Activated T-helper 17 cell treated with anti-CD3 and anti-CD28 coated beads, Interleukin-2, amount 50 U/mL, for 72 hours (primary cell): Measurements from ENCODE around the gene DLG2. TPM values are rescaled to one million over a fixed set of nuclear protein-coding genes. Genes with fewer than 3 reads are reported as not detected.

Experiments used
- ATAC-seq: fragments of 150-1000 bp; cut with Tn5 transposase; replicated peaks from 2 replicates; pipeline ENCODE4 v1.10.0; 2021; ENCODE audit warnings: mild to moderate bottlenecking, moderate library complexity
- H3K27ac Mint-ChIP-seq: one replicate; pipeline ENCODE4 v1.8.0; 2022; ENCODE audit warnings: mixed read lengths
- H3K27me3 Mint-ChIP-seq: one replicate; pipeline ENCODE4 v1.8.0; 2022; ENCODE audit warnings: mixed read lengths
- H3K36me3 Mint-ChIP-seq: one replicate; pipeline ENCODE4 v1.8.0; 2022; ENCODE audit warnings: low read depth, mild to moderate bottlenecking, mixed read lengths
- H3K4me1 Mint-ChIP-seq: one replicate; pipeline ENCODE4 v1.8.0; 2022; ENCODE audit warnings: mixed read lengths
- H3K4me3 Mint-ChIP-seq: one replicate; pipeline ENCODE4 v1.8.0; 2022; ENCODE audit warnings: mild to moderate bottlenecking, mixed read lengths
- H3K9me3 Mint-ChIP-seq: one replicate; pipeline ENCODE4 v1.8.0; 2022; ENCODE audit warnings: mixed read lengths
- total RNA-seq, 2 donors: library from RNA; stranded (reverse); gene quantifications; one replicate each; pipeline ENCODE4 v1.2.3, GENCODE V29; 2022

The DLG2 gene
- total RNA-seq, 2 donors from 2014 or later = 1.5 to 1.9 TPM

- Mint-ChIP-seq H3K4me3 (no peak overlapping the region), H3K9me3 (no peaks in the 10 kb centered on the region), H3K36me3 (no peaks in the 10 kb centered on the region), H3K27ac (no peak overlapping the region), H3K4me1 (no peaks in the 10 kb centered on the region), H3K27me3 (no peaks in the 10 kb centered on the region)
- ATAC-seq = no peak
These were observed 1062.8 kb downstream of the DLG2 start for GRCh38 chr11:84564180-84564866.

- Mint-ChIP-seq H3K4me1 (no peaks in the 10 kb centered on the region), H3K9me3 (no peaks in the 10 kb centered on the region), H3K27me3 (no peaks in the 10 kb centered on the region), H3K36me3 (no peaks in the 10 kb centered on the region), H3K27ac (no peak overlapping the region), H3K4me3 (no peak overlapping the region)
- no peak for ATAC-seq
These were observed 1063.8 kb downstream of the DLG2 start for GRCh38 chr11:84563356-84563755.

- ATAC-seq = no peak
- Mint-ChIP-seq H3K4me3 (no peak overlapping the region), H3K4me1 (no peaks in the 10 kb centered on the region), H3K27ac (no peak overlapping the region), H3K9me3 (no peaks in the 10 kb centered on the region), H3K36me3 (no peaks in the 10 kb centered on the region), H3K27me3 (no peaks in the 10 kb centered on the region)
These were observed 1066.9 kb downstream of the DLG2 start for GRCh38 chr11:84560206-84560605.

- no peaks in the 10 kb centered on the region for H3K27me3 Mint-ChIP-seq
- H3K4me3 Mint-ChIP-seq = no peak overlapping the region
- H3K27ac Mint-ChIP-seq = no peak overlapping the region
- no peaks in the 10 kb centered on the region for H3K4me1 Mint-ChIP-seq
- H3K36me3 Mint-ChIP-seq = no peaks in the 10 kb centered on the region
- H3K9me3 Mint-ChIP-seq = peaks cover 3% of the 10 kb centered on the region
- no peak for ATAC-seq
These were observed 1068.8 kb downstream of the DLG2 start for GRCh38 chr11:84558085-84558905.

- ATAC-seq = no peak
- no peaks in the 10 kb centered on the region for H3K27me3 Mint-ChIP-seq
- H3K36me3 Mint-ChIP-seq = no peaks in the 10 kb centered on the region
- peaks cover 17% of the 10 kb centered on the region for H3K9me3 Mint-ChIP-seq
- no peaks in the 10 kb centered on the region for H3K4me1 Mint-ChIP-seq
- no peak overlapping the region for H3K27ac Mint-ChIP-seq
- no peak overlapping the region for H3K4me3 Mint-ChIP-seq
These were observed 1074.4 kb downstream of the DLG2 start for GRCh38 chr11:84552791-84553190.

- no peaks in the 10 kb centered on the region for H3K36me3 Mint-ChIP-seq
- no peaks in the 10 kb centered on the region for H3K27me3 Mint-ChIP-seq
- no peak overlapping the region for H3K4me3 Mint-ChIP-seq
- peaks cover 31% of the 10 kb centered on the region for H3K9me3 Mint-ChIP-seq
- H3K4me1 Mint-ChIP-seq = peaks cover 4% of the 10 kb centered on the region
- ATAC-seq = no peak
- H3K27ac Mint-ChIP-seq = no peak overlapping the region
These were observed 1077.9 kb downstream of the DLG2 start for GRCh38 chr11:84549217-84549616.

- Mint-ChIP-seq H3K4me1 (peaks cover 4% of the 10 kb centered on the region), H3K36me3 (no peaks in the 10 kb centered on the region), H3K27me3 (no peaks in the 10 kb centered on the region), H3K4me3 (no peak overlapping the region), H3K9me3 (peaks cover 25% of the 10 kb centered on the region), H3K27ac (no peak overlapping the region)
- no peak for ATAC-seq
These were observed 1082.6 kb downstream of the DLG2 start for GRCh38 chr11:84544566-84544965.

GRCh38 chr11:84543367-84544159, 1083.6 kb downstream of the DLG2 start:
- Mint-ChIP-seq H3K27me3 (no peaks in the 10 kb centered on the region), H3K4me1 (peaks cover 4% of the 10 kb centered on the region), H3K9me3 (peaks cover 22% of the 10 kb centered on the region), H3K36me3 (no peaks in the 10 kb centered on the region), H3K27ac (no peak overlapping the region), H3K4me3 (no peak overlapping the region)
- ATAC-seq = no peak

GRCh38 chr11:84541731-84542340, 1085.3 kb downstream of the DLG2 start:
- Mint-ChIP-seq H3K36me3 (no peaks in the 10 kb centered on the region), H3K27me3 (no peaks in the 10 kb centered on the region), H3K4me1 (peaks cover 4% of the 10 kb centered on the region), H3K9me3 (peaks cover 15% of the 10 kb centered on the region), H3K27ac (no peak overlapping the region), H3K4me3 (no peak overlapping the region)
- ATAC-seq = no peak

- ATAC-seq = no peak
- Mint-ChIP-seq H3K4me3 (no peak overlapping the region), H3K27ac (no peak overlapping the region), H3K9me3 (peaks cover 12% of the 10 kb centered on the region), H3K4me1 (no peaks in the 10 kb centered on the region), H3K36me3 (no peaks in the 10 kb centered on the region), H3K27me3 (no peaks in the 10 kb centered on the region)
These were observed 1090.7 kb downstream of the DLG2 start for GRCh38 chr11:84536456-84536855.

- H3K27ac Mint-ChIP-seq = no peak overlapping the region
- H3K4me1 Mint-ChIP-seq = no peaks in the 10 kb centered on the region
- H3K4me3 Mint-ChIP-seq = no peak overlapping the region
- no peaks in the 10 kb centered on the region for H3K36me3 Mint-ChIP-seq
- H3K9me3 Mint-ChIP-seq = peaks cover 23% of the 10 kb centered on the region
- H3K27me3 Mint-ChIP-seq = no peaks in the 10 kb centered on the region
- ATAC-seq = no peak
These were observed 1094.8 kb downstream of the DLG2 start for GRCh38 chr11:84532364-84532763.

- no peak for ATAC-seq
- Mint-ChIP-seq H3K36me3 (no peaks in the 10 kb centered on the region), H3K4me3 (no peak overlapping the region), H3K27ac (no peak overlapping the region), H3K27me3 (no peaks in the 10 kb centered on the region), H3K4me1 (no peaks in the 10 kb centered on the region), H3K9me3 (peaks cover 24% of the 10 kb centered on the region)
These were observed 1100.9 kb downstream of the DLG2 start for GRCh38 chr11:84526250-84526649.

GRCh38 chr11:84524422-84525051, 1102.6 kb downstream of the DLG2 start:
- H3K4me3 Mint-ChIP-seq = no peak overlapping the region
- no peaks in the 10 kb centered on the region for H3K36me3 Mint-ChIP-seq
- no peak for ATAC-seq
- no peaks in the 10 kb centered on the region for H3K27me3 Mint-ChIP-seq
- H3K27ac Mint-ChIP-seq = no peak overlapping the region
- no peaks in the 10 kb centered on the region for H3K4me1 Mint-ChIP-seq
- H3K9me3 Mint-ChIP-seq = peaks cover 17% of the 10 kb centered on the region

GRCh38 chr11:84522331-84522730, 1104.8 kb downstream of the DLG2 start:
- ATAC-seq = no peak
- Mint-ChIP-seq H3K36me3 (no peaks in the 10 kb centered on the region), H3K27ac (no peak overlapping the region), H3K27me3 (no peaks in the 10 kb centered on the region), H3K4me3 (no peak overlapping the region), H3K9me3 (peaks cover 18% of the 10 kb centered on the region), H3K4me1 (no peaks in the 10 kb centered on the region)
